ENCODE measurements around the gene ENO1.

GRCh38 chr1:8867878-8868567 is 10.5 kb downstream of the ENO1 start:
- no peak for TF ChIP-seq EZH2 (IDR thresholded peaks at IDR 0.05; ENCODE audit: borderline replicate concordance, low read length)
- TF ChIP-seq CTCF (conservative IDR thresholded peaks at IDR 0.05 in 1 of 2, IDR thresholded peaks at IDR 0.05 in 1 of 2; ENCODE audit: extremely low read depth in 1 of 2, insufficient read depth in 1 of 2, low read depth in 1 of 2, low read length in 2 of 2), result no peak

Measured in mammary epithelial cell (primary cell).